A549 (cell line): ENCODE results near the gene DGCR2. TPM values are rescaled to one million over a fixed set of nuclear protein-coding genes. Genes with fewer than 3 reads are reported as not detected.

Experiments used
- ATAC-seq, 2 experiments: fragments of 200-7000 bp in 1 of 2; fragments of >200 bp in 1 of 2; cut with Nextera tagmentation in 1 of 2; cut with Tn5 transposase in 1 of 2; 3 replicates each; pipeline versions ENCODE4 v1.8.0 to v1.9.1; 2018 to 2020; ENCODE audit warnings: mild to moderate bottlenecking in 1 of 2, moderate library complexity in 1 of 2
- CTCF ChIA-PET: fragments of 300-600 bp; sonication (Branson Sonifier 250); formaldehyde crosslinking; extraction: SDS; loops from one replicate; lab custom pipeline; 2021; ENCODE audit warnings: antibody characterized with exemption, inconsistent platforms; lab: Yijun Ruan, JAX
- POLR2A ChIA-PET: fragments of 350-600 bp; formaldehyde crosslinking; extraction: SDS; loops from one replicate; lab custom pipeline; 2021; ENCODE audit warnings: antibody characterized with exemption, inconsistent platforms; lab: Yijun Ruan, JAX
- DNase-seq, 2 experiments: peaks; one replicate each; pipeline versions ENCODE4 v3.0.0 to v3.0.0-alpha.2; 2011 to 2016; ENCODE audit warnings: low read depth in 1 of 2, low spot score in 1 of 2
- FAIRE-seq: peaks from 2 replicates; lab custom pipeline; 2011; peaks lifted over from hg19 to GRCh38; lab: Jason Lieb, UNC
- H3K27ac ChIP-seq, 2 experiments: fragments of >200 bp; sonication (Bioruptor Twin); formaldehyde crosslinking; 3 replicates each; pipeline ENCODE4 v1.5.1; 2016 to 2017
- H3K4me1 ChIP-seq: fragments of >200 bp; sonication (Bioruptor Twin); formaldehyde crosslinking; 3 replicates; pipeline ENCODE4 v1.6.1; 2016
- H3K4me2 ChIP-seq: fragments of >200 bp; sonication (Bioruptor Twin); formaldehyde crosslinking; 3 replicates; pipeline ENCODE4 v1.6.1; 2016
- H3K4me3 ChIP-seq: fragments of >200 bp; sonication (Bioruptor Twin); formaldehyde crosslinking; 3 replicates; pipeline ENCODE4 v1.5.1; 2016
- H3K9me3 ChIP-seq: fragments of >200 bp; sonication (Bioruptor Twin); formaldehyde crosslinking; 3 replicates; pipeline ENCODE4 v1.6.1; 2016
- ATOH8 ChIP-seq: fragments of 250-450 bp; sonication (Bioruptor Pico); IDR thresholded peaks from 2 replicates; pipeline ENCODE4 v1.5.0; 2020; ENCODE audit warnings: low read depth, mild to moderate bottlenecking, moderate library complexity
- BHLHE40 ChIP-seq: IDR thresholded peaks from 2 replicates; pipeline ENCODE4 v1.6.1; 2012; ENCODE audit warnings: low read depth, low read length, inconsistent platforms
- CHD2 ChIP-seq: fragments of 150-350 bp; IDR thresholded peaks from 2 replicates; pipeline ENCODE4 v1.6.1; 2014; ENCODE audit warnings: low read length; ENCODE audit not compliant: partially characterized antibody
- EHF ChIP-seq: fragments of 250-450 bp; sonication (Bioruptor Pico); IDR thresholded peaks from 2 replicates; pipeline ENCODE4 v1.5.0; 2020; ENCODE audit warnings: mild to moderate bottlenecking
- ELK1 ChIP-seq: fragments of 150-350 bp; IDR thresholded peaks from 2 replicates; pipeline ENCODE4 v1.6.1; 2014; ENCODE audit warnings: low read depth, mild to moderate bottlenecking, low read length
- HMGXB4 ChIP-seq: fragments of 250-450 bp; sonication (Bioruptor Pico); IDR thresholded peaks from 2 replicates; pipeline ENCODE4 v1.5.0; 2021; ENCODE audit warnings: mild to moderate bottlenecking, moderate library complexity, borderline replicate concordance
- HOXB13 ChIP-seq: fragments of 250-450 bp; sonication (Bioruptor Pico); IDR thresholded peaks from 2 replicates; pipeline ENCODE4 v1.5.0; 2020; ENCODE audit warnings: low read depth, mild to moderate bottlenecking, moderate library complexity
- NR3C1 ChIP-seq: fragments of >200 bp; sonication (Bioruptor Twin); formaldehyde crosslinking; IDR thresholded peaks from 3 replicates; pipeline ENCODE4 v1.6.1; 2017
- PBX3 ChIP-seq: IDR thresholded peaks from 2 replicates; pipeline ENCODE4 v1.6.1; 2012
- RARB ChIP-seq: fragments of 250-450 bp; sonication (Bioruptor Pico); IDR thresholded peaks from 2 replicates; pipeline ENCODE4 v1.8.0; 2021; ENCODE audit warnings: mild to moderate bottlenecking, moderate library complexity
- REST ChIP-seq: fragments of 200-600 bp; sonication (generic); IDR thresholded peaks from 2 replicates; pipeline ENCODE4 v1.6.1; 2016; ENCODE audit warnings: antibody characterized with exemption, mild to moderate bottlenecking, moderate library complexity
- RFX5 ChIP-seq: fragments of 450-650 bp; IDR thresholded peaks from 2 replicates; pipeline ENCODE4 v1.7.1; 2014; ENCODE audit warnings: antibody characterized with exemption, mild to moderate bottlenecking, moderate library complexity
- SMC3 ChIP-seq: fragments of >200 bp; sonication (Bioruptor Twin); formaldehyde crosslinking; IDR thresholded peaks from 3 replicates; pipeline ENCODE4 v1.6.1; 2018; ENCODE audit warnings: inconsistent platforms
- SREBF2 ChIP-seq: fragments of 450-650 bp; IDR thresholded peaks from 2 replicates; pipeline ENCODE4 v1.6.1; 2014; ENCODE audit warnings: mild to moderate bottlenecking, moderate library complexity
- USF2 ChIP-seq: fragments of 450-650 bp; IDR thresholded peaks from 2 replicates; pipeline ENCODE4 v1.6.1; 2014; ENCODE audit warnings: antibody characterized with exemption
- ZFP36 ChIP-seq: fragments of 450-650 bp; IDR thresholded peaks from 2 replicates; pipeline ENCODE4 v1.6.1; 2014; ENCODE audit warnings: borderline replicate concordance; ENCODE audit not compliant: partially characterized antibody
- WGBS: methylation state at CpG from one replicate; pipeline ENCODE4 v1.1.6; 2017; ENCODE audit errors: missing lambda C conversion rate; 5-methylcytosine and 5-hydroxymethylcytosine counted together
- polyA plus RNA-seq, 4 experiments: library from polyadenylated mRNA; depleted of rRNA in 3 of 4; stranded (reverse); fragments of >200 nt; fragmentation: RNase III in 1 of 4; extraction: RNeasy Plus Mini Kit Qiagen cat#74134 plus additional on column Dnase treatment in 1 of 4; gene quantifications; 2 replicates in 3 of 4; 3 replicates in 1 of 4; pipeline ENCODE4 v1.2.3, GENCODE V29; 2011 to 2017

DGCR2 gene
- polyA plus RNA-seq, 2 of the 4 experiments (the other 2 are of a cell fraction), result 10.6 to 17.9 TPM

GRCh38 chr22:19111584-19111983 is 10.6 kb downstream of the DGCR2 start:
- Histone ChIP-seq H3K4me3 (no peak overlapping the region), H3K4me1 (peaks cover 15% of the 10 kb centered on the region; the same call in 2 of the 3 replicates), H3K27ac (no peak overlapping the region), H3K4me2 (no peak overlapping the region), H3K9me3 (no peaks in the 10 kb centered on the region)
- POLR2A ChIA-PET, result interaction anchor here (1.4 kb wide), 1 partner anchor 10 kb away, joined by 4 read pairs; the partner anchor contains the start of gene DGCR2
- CTCF ChIA-PET, result interaction anchor here (0.9 to 1.0 kb wide), 3 partner anchors 11 to 21 kb away, joined by 3 to 4 read pairs (median 3); partner anchors contain the start of gene DGCR2
- FAIRE-seq (no peak), ATAC-seq (no peak), DNase-seq (no peak)
- 89% methylated on average over 3 of the region's 3 CpGs for WGBS
- TF ChIP-seq RARB (no peak), SMC3 (no peak), SREBF2 (no peak), ELK1 (no peak), ATOH8 (CRISPR knock-in tag) (no peak), CHD2 (no peak), PBX3 (no peak), HMGXB4 (CRISPR knock-in tag) (no peak), BHLHE40 (no peak), USF2 (no peak), RFX5 (no peak), ZFP36 (no peak), EHF (CRISPR knock-in tag) (no peak)

- Histone ChIP-seq H3K4me2 (no peak overlapping the region), H3K4me1 (peaks cover 15% of the 10 kb centered on the region; the same call in 2 of the 3 replicates), H3K27ac (no peak overlapping the region), H3K4me3 (no peak overlapping the region), H3K9me3 (no peaks in the 10 kb centered on the region)
- no peak for TF ChIP-seq NR3C1
- no peak for TF ChIP-seq REST
- TF ChIP-seq HOXB13, result no peak
- ATAC-seq, result no peak
- 97% methylated on average over 3 of the region's 3 CpGs for WGBS
- ChIA-PET CTCF (interaction anchor here (0.9 to 1.2 kb wide), 4 partner anchors 8 to 20 kb away, joined by 3 to 4 read pairs (median 4); partner anchors contain the start of gene DGCR2), POLR2A (interaction anchor here (1.4 kb wide), 1 partner anchor 11 kb away, joined by 4 read pairs; the partner anchor contains the start of gene DGCR2)
- FAIRE-seq, result no peak
- no peak for DNase-seq
Measured at GRCh38 chr22:19111140-19111539, 11.1 kb downstream of the DGCR2 start.
